Natural killer cell treated with Interleukin-12 subunit alpha and Interleukin-12 subunit beta and Interleukin-15 and Interleukin-18, amount 100 ng/mL, for 72 hours (primary cell): Measurements from ENCODE around the gene ITGA6. TPM values are rescaled to one million over a fixed set of nuclear protein-coding genes. Genes with fewer than 3 reads are reported as not detected.
A peak's percentile ranks its signal among the peaks of the same experiment; 100 is the strongest.

Experiments
- ATAC-seq, 2 donors: fragments of 150-1000 bp; cut with Tn5 transposase in 1 of 2; sonication (Bioruptor Pico), chemical (Tn5 transposase) in 1 of 2; 2 replicates each; pipeline ENCODE4 v1.10.0; 2021
- DNase-seq: peaks from one replicate; pipeline ENCODE4 v3.0.0; 2022; ENCODE audit warnings: low spot score
- H3K27ac Mint-ChIP-seq, 2 donors: 1 replicate in 1 of 2; 2 replicates in 1 of 2; pipeline ENCODE4 v1.8.0; 2022; ENCODE audit warnings: mixed read lengths in 2 of 2, mild to moderate bottlenecking in 1 of 2, moderate library complexity in 1 of 2
- H3K27me3 Mint-ChIP-seq, 2 donors: 1 replicate in 1 of 2; 2 replicates in 1 of 2; pipeline ENCODE4 v1.8.0; 2022; ENCODE audit warnings: mixed read lengths in 2 of 2
- H3K36me3 Mint-ChIP-seq: one replicate; pipeline ENCODE4 v1.8.0; 2022; ENCODE audit warnings: mixed read lengths
- H3K4me1 Mint-ChIP-seq, 2 donors: 1 replicate in 1 of 2; 2 replicates in 1 of 2; pipeline ENCODE4 v1.8.0; 2022; ENCODE audit warnings: low read depth in 2 of 2, mixed read lengths in 2 of 2, mild to moderate bottlenecking in 1 of 2
- H3K4me3 Mint-ChIP-seq: one replicate; pipeline ENCODE4 v1.8.0; 2022; ENCODE audit warnings: mixed read lengths
- H3K9me3 Mint-ChIP-seq: 2 replicates; pipeline ENCODE4 v1.8.0; 2022; ENCODE audit warnings: mixed read lengths
- total RNA-seq, 2 donors: library from RNA; stranded (reverse); gene quantifications; one replicate each; pipeline ENCODE4 v1.2.3, GENCODE V29; 2022

The ITGA6 gene
- total RNA-seq, 2 donors from 2014 or later, result 15.6 to 36.9 TPM

DNA sequence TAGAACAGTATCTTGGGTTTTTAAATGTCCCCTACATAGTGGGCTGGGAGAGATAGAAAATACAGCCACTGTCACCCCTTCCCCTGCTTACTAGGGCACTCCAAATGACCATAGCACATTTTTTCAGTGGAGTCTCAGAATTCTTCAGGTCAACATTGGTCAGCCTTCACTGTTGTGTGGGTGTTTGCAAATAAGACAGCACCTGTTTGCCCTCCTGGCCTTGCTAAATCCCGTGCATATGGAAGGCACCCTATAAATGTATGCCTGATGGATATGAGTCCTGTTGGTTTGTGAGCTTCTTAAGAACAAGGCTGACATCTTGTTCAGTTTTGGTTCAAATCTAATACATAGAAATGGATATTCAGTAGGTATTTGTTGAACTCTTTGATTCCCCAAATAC lies 12.5 kb downstream of the ITGA6 start:
- no peaks in the 10 kb centered on the region for H3K9me3 Mint-ChIP-seq
- no peak for ATAC-seq
- DNase-seq, result no peak
- H3K27ac Mint-ChIP-seq, result no peak overlapping the region
- no peaks in the 10 kb centered on the region for H3K36me3 Mint-ChIP-seq
- H3K4me3 Mint-ChIP-seq, result no peak overlapping the region
- no peaks in the 10 kb centered on the region for H3K27me3 Mint-ChIP-seq
- peaks cover 14 to 27% of the 10 kb centered on the region in 2 donors for H3K4me1 Mint-ChIP-seq

DNA sequence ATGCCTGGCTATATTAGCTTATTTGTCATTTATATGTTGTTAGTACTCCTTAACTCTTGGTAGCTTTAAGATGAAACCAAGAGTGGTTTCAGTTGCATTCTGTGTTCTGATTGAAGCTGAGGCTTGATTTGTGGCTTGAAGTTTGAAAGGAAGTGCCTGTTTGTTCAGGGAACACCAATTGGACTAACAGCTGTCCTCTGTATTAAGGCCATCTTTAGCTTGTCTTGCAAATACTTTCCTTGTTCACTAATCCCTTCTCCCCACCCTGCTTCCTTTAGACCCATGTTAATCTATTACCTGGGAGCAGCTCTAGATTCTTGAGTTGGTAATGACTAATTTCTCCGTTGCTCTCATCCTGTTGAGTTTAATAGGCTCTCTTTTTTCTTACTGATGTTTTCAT lies 13.4 kb downstream of the ITGA6 start:
- no peak for DNase-seq
- Mint-ChIP-seq H3K27me3 (no peaks in the 10 kb centered on the region), H3K9me3 (no peaks in the 10 kb centered on the region), H3K27ac (no peak overlapping the region), H3K4me3 (no peak overlapping the region), H3K36me3 (no peaks in the 10 kb centered on the region), H3K4me1 (peaks cover 10 to 22% of the 10 kb centered on the region in 2 donors)
- ATAC-seq, result no peak

DNA sequence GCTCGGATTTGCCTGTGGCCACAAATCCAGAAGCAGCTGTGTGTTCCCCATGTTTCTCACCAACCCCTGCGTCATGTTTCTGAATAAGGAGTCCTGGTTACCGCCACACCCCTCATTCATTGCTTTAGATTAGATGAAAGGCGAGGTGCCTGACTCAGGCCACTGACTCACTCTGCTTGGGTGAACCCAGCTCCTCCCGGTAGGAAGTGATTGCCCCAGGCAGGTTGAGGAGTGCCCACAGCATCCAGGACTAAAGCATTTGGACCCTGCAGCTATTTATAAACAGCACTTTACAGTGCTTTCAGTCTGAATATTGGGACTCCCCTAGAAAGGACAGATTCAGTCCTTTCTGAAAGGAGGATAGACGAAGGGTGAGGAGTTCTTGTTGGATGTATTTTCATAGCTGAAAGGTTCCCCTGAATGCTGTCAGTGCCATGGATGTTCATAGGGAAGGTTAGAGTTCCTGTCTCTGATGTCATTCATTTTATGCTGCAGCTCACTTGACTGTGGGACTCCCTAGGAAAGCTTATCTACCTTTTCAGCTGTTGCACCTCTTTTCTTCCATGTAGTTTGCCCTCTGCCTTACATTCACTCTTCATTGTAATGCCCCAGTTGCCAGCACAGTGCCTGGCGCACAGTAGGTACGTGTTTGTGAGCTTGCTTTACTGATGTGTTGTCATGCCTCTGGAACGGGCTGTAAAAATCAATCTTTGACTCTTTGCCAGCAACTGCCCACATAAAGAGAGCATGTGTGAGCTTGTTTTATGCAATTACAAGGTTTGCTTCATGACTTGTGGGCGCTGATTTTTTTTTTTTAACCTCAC lies 14.9 kb downstream of the ITGA6 start:
- no peak overlapping the region for H3K27ac Mint-ChIP-seq
- no peaks in the 10 kb centered on the region for H3K36me3 Mint-ChIP-seq
- H3K9me3 Mint-ChIP-seq, result no peaks in the 10 kb centered on the region
- no peak for DNase-seq
- no peaks in the 10 kb centered on the region for H3K27me3 Mint-ChIP-seq
- peaks cover 14 to 20% of the 10 kb centered on the region in 2 donors for H3K4me1 Mint-ChIP-seq
- no peak for ATAC-seq
- no peak overlapping the region for H3K4me3 Mint-ChIP-seq

DNA sequence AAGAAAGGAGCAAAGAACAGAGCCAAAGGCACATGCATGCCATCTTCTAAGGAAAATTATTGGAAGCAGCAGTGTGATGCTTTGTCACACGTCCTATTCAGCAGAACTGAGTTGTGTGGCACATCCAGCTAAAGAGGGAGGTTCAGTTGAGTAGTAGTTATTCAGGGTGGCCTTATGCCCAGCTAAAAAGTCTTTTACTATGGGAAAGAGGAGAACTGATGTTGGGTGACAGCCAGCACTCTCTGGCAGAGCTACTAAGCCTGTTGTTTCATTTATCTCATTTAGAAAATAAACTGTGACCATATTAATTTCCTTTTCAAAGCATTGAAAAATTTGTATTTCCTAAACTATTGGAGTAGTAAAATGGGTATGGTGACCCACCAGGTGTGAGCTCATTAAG lies 18.5 kb downstream of the ITGA6 start:
- DNase-seq (no peak), ATAC-seq (no peak)
- H3K4me1 Mint-ChIP-seq, result peaks cover 26 to 28% of the 10 kb centered on the region in 2 donors
- H3K4me3 Mint-ChIP-seq, result no peak overlapping the region
- H3K9me3 Mint-ChIP-seq, result no peaks in the 10 kb centered on the region
- H3K27me3 Mint-ChIP-seq, result no peaks in the 10 kb centered on the region
- no peaks in the 10 kb centered on the region for H3K36me3 Mint-ChIP-seq
- H3K27ac Mint-ChIP-seq, result no peak overlapping the region

DNA sequence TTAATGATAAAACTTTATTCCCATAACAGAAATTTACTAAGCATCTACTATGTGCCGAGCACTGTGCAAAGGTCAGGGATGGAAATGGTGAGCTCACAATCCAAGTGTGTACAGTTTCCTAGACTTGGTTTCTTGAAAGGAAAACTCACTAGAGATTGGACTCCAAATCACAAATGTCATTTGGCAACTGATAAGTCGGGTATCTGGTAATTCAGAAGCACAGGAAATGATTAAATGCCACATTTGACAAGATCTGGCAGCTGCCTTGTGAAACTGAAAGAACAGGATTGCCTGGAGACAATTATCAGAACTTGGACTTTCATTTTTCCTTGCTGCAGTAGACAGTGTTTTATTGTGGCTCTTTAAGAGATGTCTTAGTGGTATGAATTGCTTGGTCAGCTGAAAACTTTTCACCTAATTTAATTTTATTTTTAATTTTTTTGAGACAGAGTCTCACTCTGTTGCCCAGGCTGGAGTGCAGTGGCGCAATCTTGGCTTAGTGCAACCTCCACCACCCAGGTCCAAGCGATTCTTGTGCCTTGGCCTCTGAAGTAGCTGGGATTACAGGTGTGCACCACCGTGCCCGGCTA lies 19.2 kb downstream of the ITGA6 start:
- ATAC-seq (peak; percentile 71 to 88), DNase-seq (no peak)
- H3K27ac Mint-ChIP-seq, result no peak overlapping the region
- H3K9me3 Mint-ChIP-seq, result no peaks in the 10 kb centered on the region
- H3K4me1 Mint-ChIP-seq, result peaks cover 26 to 28% of the 10 kb centered on the region in 2 donors
- H3K36me3 Mint-ChIP-seq, result no peaks in the 10 kb centered on the region
- no peak overlapping the region for H3K4me3 Mint-ChIP-seq
- H3K27me3 Mint-ChIP-seq, result no peaks in the 10 kb centered on the region

DNA sequence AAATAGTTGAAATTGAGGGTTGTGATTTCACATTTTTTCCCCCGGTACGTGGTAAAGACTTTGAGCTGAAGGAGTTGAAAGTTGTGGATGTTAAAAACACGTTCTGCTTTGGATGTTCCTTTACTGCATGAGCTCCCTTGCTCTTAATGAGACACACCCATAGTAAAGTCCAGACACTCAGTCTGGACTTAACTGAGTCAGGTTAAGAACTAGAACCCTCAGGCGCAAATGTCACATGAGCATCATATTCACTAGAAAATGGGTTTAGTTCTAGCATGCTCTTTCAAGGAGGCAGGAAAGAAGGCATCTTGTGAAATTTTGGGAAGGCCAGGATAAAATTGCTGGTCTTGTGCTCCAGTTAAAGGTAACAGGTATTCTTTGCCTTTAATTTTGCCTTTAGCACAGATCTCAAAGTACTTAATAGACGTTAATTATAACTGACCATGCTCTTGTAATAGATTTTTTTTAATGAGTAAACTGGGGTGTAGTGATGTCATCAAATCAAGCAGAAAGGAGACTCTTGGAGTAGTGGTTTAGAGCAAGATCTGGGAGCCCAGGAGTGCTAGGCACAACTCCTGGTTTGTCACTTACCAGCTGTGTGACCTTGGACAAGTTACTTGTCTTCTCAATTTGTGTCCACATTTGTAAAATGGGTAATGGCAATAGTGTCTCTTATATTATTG lies 20.6 kb downstream of the ITGA6 start:
- no peaks in the 10 kb centered on the region for H3K9me3 Mint-ChIP-seq
- H3K4me3 Mint-ChIP-seq, result peak overlapping the region; percentile 37

DNA sequence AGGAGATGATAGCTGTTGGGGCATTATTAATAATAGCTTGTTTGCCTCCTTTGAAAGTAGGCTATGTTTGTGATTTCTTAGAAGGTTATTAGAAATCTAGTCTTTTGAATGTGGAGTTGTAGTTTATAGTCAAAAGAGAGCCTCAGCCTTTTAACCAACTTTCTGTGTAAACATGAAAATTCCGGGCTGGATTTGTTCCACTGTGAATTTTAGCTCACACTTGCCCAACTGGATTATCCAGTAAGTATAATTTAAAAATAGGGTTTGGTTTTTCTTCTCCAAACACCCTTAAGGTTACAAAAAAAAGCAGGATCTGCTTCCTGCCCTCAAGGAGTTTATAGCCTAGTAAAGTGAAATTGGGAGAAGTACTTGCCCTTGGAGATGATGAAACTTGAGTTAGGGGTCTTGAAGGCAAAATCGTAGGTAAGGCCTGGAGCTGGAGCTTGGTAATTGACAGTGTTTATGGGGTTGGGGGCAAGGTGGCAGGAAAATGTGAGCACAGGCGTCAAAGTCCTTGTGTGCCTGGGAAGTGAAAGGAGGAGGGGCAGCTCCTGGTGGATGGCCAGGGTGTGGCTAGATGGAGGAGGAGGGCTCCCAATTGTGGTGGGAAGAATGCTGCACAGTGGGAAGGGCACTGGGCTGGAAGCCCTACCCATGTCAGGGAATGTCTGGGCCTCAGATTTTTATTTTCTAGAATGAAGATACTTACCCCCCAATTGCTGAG lies 21.3 kb downstream of the ITGA6 start:
- Mint-ChIP-seq H3K27me3 (no peaks in the 10 kb centered on the region), H3K4me1 (peaks cover 16 to 22% of the 10 kb centered on the region in 2 donors), H3K27ac (peak overlapping the region in 1 of 2 donors; percentile 78), H3K9me3 (no peaks in the 10 kb centered on the region), H3K36me3 (no peaks in the 10 kb centered on the region), H3K4me3 (no peak overlapping the region)
- DNase-seq, result no peak
- no peak for ATAC-seq

More for the DNA sequence above, 20.6 kb downstream of the ITGA6 start:
- DNase-seq, result no peak
- Mint-ChIP-seq H3K36me3 (no peaks in the 10 kb centered on the region), H3K27me3 (no peaks in the 10 kb centered on the region), H3K4me1 (peaks cover 16 to 23% of the 10 kb centered on the region in 2 donors), H3K27ac (peak overlapping the region in 1 of 2 donors; percentile 78)
- no peak for ATAC-seq

DNA sequence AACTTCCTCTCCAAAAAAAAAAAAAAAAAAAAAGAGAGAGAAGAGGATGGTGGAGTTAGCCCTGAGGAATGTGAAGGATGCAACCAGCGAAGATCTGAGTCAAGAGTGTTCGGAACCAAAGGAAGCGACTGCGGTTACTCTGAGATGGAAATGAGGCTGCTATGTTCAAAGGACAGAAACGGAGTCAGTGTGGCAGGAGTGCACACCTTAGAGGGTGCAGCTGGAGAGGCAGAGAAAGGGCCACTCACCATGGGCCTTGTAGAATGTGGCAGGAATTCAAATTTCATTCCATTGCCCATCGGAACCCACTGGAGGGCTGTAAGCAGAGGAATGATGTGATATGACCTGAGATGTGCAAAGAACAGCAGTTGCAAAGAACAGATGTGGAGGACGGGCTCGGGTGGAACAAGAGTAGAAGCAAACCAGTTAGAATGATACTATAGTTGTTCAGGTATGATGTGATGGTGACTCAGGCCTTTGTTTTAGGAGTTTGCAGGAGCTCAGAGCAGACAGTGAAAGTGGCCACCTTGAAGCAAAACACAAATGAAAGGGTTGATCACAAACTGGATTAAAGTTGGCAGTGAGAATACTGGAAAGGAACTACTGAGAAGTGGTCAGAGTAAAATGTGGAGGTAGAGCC lies 22.6 kb downstream of the ITGA6 start:
- Mint-ChIP-seq H3K4me1 (peaks cover 16 to 33% of the 10 kb centered on the region in 2 donors), H3K4me3 (no peak overlapping the region), H3K27me3 (no peaks in the 10 kb centered on the region), H3K36me3 (no peaks in the 10 kb centered on the region), H3K9me3 (no peaks in the 10 kb centered on the region), H3K27ac (peak overlapping the region in 1 of 2 donors; percentile 7)
- ATAC-seq (no peak), DNase-seq (no peak)

DNA sequence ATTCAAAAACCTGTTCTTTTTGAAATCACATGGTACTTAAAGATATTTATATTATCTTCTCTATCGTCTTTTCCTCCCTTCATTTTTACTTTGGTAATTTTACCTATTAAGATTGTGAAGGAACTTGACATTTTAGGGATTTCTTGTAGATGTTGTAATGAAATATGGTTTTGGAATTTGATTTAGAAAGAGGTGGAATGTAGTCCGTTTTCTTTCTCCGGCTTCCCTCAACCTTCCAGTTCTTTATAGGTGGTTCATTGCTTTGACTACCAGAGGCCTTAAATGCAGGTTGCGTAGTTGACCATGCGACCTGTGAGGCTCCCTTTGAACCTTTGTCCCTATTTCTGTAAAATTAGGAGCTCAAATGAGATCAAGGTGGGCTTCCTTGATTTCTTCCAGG lies 24.5 kb downstream of the ITGA6 start:
- Mint-ChIP-seq H3K27me3 (no peaks in the 10 kb centered on the region), H3K27ac (peak overlapping the region in 1 of 2 donors; percentile 7), H3K36me3 (no peaks in the 10 kb centered on the region), H3K9me3 (no peaks in the 10 kb centered on the region), H3K4me1 (peaks cover 19 to 37% of the 10 kb centered on the region in 2 donors), H3K4me3 (no peak overlapping the region)
- DNase-seq (no peak), ATAC-seq (no peak)

DNA sequence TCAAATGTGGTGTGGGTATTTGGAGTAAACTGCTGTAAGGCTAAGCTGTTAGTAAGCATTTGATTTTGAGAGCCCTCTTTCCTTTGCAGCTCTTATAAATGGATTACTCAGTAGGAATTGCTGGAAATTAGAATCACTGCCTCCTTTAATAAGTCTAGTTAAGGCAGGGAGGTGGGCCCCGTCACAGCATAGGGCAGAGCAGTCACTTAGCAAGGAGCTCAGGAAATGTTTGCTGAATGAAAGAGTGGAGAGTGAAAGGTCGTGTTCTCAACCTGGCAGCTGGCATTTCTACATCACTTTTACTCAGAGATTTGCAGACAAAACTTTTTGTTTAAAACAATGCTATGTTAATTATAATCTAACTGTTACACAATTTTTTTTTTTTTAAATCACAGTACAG lies 25.5 kb downstream of the ITGA6 start:
- peak overlapping the region in 1 of 2 donors; percentile 7 for H3K27ac Mint-ChIP-seq
- no peak for ATAC-seq
- no peak overlapping the region for H3K4me3 Mint-ChIP-seq
- DNase-seq, result no peak
- H3K9me3 Mint-ChIP-seq, result no peaks in the 10 kb centered on the region
- H3K4me1 Mint-ChIP-seq, result peaks cover 14 to 37% of the 10 kb centered on the region in 2 donors
- no peaks in the 10 kb centered on the region for H3K27me3 Mint-ChIP-seq
- no peaks in the 10 kb centered on the region for H3K36me3 Mint-ChIP-seq

DNA sequence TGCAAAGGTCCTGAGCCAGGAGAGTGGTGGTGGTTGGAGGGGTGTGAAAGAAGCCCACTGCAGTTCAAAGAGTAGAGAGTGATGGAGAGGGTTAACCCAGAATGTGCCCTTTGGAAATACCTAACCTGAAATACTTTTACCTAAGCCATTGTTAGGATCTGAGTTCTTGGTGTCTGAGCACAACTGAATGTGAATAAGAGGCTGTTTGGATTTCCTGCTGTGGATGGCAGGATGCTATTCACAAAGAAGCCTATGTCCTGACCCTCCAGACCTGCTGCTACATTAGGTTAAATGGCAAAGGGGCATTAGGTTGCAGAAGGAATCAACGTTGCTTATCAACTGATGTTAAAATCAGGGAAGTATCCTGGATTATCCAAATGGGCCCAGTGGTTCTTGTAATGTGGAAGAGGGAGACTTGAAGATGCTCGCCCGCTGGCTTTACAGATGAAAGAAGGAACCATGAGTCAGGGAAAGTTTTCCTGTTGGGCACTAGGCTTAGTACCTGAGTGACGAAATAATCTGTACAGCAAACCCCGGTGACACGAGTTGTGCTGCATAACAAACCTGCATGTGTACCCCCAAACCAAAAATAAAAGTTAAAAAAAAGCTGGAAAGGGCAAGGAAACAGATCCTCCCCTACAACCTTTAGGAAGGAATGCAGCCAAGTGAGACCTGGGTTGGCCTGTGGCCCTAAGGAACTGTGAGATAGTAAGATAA lies 27.2 kb downstream of the ITGA6 start:
- Mint-ChIP-seq H3K27ac (no peak overlapping the region), H3K27me3 (no peaks in the 10 kb centered on the region), H3K4me1 (peaks cover 15 to 41% of the 10 kb centered on the region in 2 donors), H3K36me3 (no peaks in the 10 kb centered on the region), H3K9me3 (no peaks in the 10 kb centered on the region), H3K4me3 (no peak overlapping the region)
- DNase-seq (no peak), ATAC-seq (no peak)

DNA sequence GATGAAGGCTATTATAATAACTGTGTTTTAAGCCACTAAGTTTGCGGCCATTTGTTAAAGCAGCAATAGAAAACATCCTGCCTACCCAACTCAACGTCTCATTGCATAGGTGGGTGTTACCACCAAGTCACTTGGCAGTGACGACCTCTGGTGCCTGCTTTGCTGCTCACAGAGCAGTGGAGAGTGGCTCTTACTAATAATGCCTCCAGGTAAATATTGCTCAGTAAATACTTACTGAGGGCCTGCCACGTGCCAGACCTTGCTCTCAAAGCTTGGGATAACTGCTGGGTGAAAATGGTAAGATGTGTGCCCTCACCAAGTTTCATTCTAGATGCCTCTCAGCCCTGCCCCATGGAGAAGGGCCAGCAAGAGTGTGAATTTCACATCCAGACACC lies 27.7 kb downstream of the ITGA6 start:
- Mint-ChIP-seq H3K36me3 (no peaks in the 10 kb centered on the region), H3K27ac (no peak overlapping the region), H3K4me1 (peaks cover 16 to 44% of the 10 kb centered on the region in 2 donors), H3K27me3 (no peaks in the 10 kb centered on the region), H3K4me3 (no peak overlapping the region), H3K9me3 (no peaks in the 10 kb centered on the region)
- no peak for DNase-seq
- peak in 1 of 2 donors; percentile 61 for ATAC-seq

DNA sequence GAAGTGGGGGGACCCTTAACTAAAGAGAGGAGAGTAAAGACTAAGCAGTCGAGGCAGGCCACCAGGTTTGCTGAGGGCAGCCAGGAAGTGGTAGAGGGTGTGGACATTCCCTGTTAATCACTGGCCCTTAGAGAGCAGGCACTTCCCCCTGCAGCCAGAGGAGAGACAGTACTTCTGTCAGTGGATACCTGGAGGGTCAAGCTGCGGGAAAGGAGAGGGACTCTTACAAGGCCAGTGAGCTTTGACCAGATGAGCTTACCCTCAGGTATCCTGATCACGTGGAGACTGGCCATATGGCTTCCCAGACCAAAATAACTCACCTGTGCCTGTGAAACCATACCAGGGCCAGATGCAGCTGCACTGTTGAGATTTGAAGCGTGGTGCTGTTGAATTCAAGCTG lies 28.6 kb downstream of the ITGA6 start:
- peaks cover 23 to 47% of the 10 kb centered on the region in 2 donors for H3K4me1 Mint-ChIP-seq
- no peaks in the 10 kb centered on the region for H3K9me3 Mint-ChIP-seq
- H3K36me3 Mint-ChIP-seq, result no peaks in the 10 kb centered on the region
- no peak for DNase-seq
- no peaks in the 10 kb centered on the region for H3K27me3 Mint-ChIP-seq
- peak overlapping the region in 1 of 2 donors; percentile 68 for H3K27ac Mint-ChIP-seq
- ATAC-seq, result peak in 1 of 2 donors; percentile 63
- H3K4me3 Mint-ChIP-seq, result no peak overlapping the region
